Gastroesophageal sphincter (tissue), 3 donors: ENCODE results near the gene RAB6A.

Experiments used
- POLR2AphosphoS5 ChIP-seq: sonication (generic); formaldehyde crosslinking; IDR thresholded peaks from one replicate; pipeline ENCODE4 v1.6.1; 2017; ENCODE audit warnings: antibody characterized with exemption
- TF ChIP-seq, protein P1 (sequence below), 4 experiments: fragments of 200-600 bp in 2 of 4; fragments of 450-650 bp in 2 of 4; sonication (generic) in 1 of 4; IDR thresholded peaks; one replicate each; pipeline ENCODE4 v1.5.1; 2017 to 2019; ENCODE audit warnings: antibody characterized with exemption in 4 of 4, mild to moderate bottlenecking in 2 of 4, moderate library complexity in 2 of 4

- TF ChIP-seq, protein P1, sequence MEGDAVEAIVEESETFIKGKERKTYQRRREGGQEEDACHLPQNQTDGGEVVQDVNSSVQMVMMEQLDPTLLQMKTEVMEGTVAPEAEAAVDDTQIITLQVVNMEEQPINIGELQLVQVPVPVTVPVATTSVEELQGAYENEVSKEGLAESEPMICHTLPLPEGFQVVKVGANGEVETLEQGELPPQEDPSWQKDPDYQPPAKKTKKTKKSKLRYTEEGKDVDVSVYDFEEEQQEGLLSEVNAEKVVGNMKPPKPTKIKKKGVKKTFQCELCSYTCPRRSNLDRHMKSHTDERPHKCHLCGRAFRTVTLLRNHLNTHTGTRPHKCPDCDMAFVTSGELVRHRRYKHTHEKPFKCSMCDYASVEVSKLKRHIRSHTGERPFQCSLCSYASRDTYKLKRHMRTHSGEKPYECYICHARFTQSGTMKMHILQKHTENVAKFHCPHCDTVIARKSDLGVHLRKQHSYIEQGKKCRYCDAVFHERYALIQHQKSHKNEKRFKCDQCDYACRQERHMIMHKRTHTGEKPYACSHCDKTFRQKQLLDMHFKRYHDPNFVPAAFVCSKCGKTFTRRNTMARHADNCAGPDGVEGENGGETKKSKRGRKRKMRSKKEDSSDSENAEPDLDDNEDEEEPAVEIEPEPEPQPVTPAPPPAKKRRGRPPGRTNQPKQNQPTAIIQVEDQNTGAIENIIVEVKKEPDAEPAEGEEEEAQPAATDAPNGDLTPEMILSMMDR (IDR thresholded peaks at IDR 0.05), result no peak
- no peak for TF ChIP-seq POLR2AphosphoS5
These were observed 119.2 kb downstream of the RAB6A start for GRCh38 chr11:73641668-73642067.
